ENCODE results near the gene TSBP1.

DNA sequence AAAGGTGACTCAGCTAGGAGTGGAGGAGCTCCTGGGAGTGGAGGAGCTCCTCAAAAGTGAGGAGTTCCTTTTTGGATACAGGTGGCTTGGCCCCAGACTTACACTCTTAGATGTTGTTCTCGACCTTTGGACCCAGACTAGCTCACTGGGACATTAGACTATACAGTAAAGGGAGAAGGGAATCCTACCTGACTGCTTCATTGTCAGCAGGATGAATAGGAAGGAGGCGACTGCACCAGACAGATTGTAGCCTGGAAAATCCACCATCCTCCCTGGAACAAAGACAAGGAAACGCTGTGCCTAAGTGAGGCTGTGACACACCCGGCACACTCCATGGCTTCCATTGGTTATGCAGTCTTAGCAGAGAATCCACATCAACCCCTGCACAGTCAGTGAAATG, 35.2 kb upstream of the TSBP1 start, which contains the start of gene BTNL2:
- no peak for TF ChIP-seq POLR2A (IDR thresholded peaks at IDR 0.05)
- TF ChIP-seq, protein P1, sequence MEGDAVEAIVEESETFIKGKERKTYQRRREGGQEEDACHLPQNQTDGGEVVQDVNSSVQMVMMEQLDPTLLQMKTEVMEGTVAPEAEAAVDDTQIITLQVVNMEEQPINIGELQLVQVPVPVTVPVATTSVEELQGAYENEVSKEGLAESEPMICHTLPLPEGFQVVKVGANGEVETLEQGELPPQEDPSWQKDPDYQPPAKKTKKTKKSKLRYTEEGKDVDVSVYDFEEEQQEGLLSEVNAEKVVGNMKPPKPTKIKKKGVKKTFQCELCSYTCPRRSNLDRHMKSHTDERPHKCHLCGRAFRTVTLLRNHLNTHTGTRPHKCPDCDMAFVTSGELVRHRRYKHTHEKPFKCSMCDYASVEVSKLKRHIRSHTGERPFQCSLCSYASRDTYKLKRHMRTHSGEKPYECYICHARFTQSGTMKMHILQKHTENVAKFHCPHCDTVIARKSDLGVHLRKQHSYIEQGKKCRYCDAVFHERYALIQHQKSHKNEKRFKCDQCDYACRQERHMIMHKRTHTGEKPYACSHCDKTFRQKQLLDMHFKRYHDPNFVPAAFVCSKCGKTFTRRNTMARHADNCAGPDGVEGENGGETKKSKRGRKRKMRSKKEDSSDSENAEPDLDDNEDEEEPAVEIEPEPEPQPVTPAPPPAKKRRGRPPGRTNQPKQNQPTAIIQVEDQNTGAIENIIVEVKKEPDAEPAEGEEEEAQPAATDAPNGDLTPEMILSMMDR (IDR thresholded peaks at IDR 0.05): no peak
- TF ChIP-seq EP300 (IDR thresholded peaks at IDR 0.05): no peak
